DND-41 (cell line): ENCODE results near the gene ALDOB.
A peak's percentile ranks its signal among the peaks of the same experiment; 100 is the strongest.

Experiments used
- ATAC-seq: fragments of 200-7000 bp; cut with Tn5 transposase; 3 replicates; pipeline ENCODE4 v1.9.1; 2021; ENCODE audit warnings: low read depth; ENCODE audit not compliant: insufficient read depth
- DNase-seq: peaks from one replicate; pipeline ENCODE4 v3.0.0-alpha.2; 2020
- H2AFZ ChIP-seq: 2 replicates; pipeline ENCODE4 v1.6.0; 2012; ENCODE audit warnings: low read depth, low read length
- H3K27ac ChIP-seq: 2 replicates; pipeline ENCODE4 v1.5.1; 2012; ENCODE audit warnings: low read length, inconsistent platforms
- H3K27me3 ChIP-seq: fragments of 200-600 bp; sonication (generic); 2 replicates; pipeline ENCODE4 v1.6.0; 2012; ENCODE audit warnings: low read length, mild to moderate bottlenecking, inconsistent platforms; ENCODE audit not compliant: insufficient read depth, poor library complexity
- H3K36me3 ChIP-seq: 2 replicates; pipeline ENCODE4 v1.5.1; 2012; ENCODE audit warnings: low read length, inconsistent platforms; ENCODE audit not compliant: insufficient read depth
- H3K4me1 ChIP-seq: 2 replicates; pipeline ENCODE4 v1.5.1; 2012; ENCODE audit warnings: mild to moderate bottlenecking, low read length; ENCODE audit not compliant: insufficient read depth
- H3K4me2 ChIP-seq: 2 replicates; pipeline ENCODE4 v1.6.0; 2012; ENCODE audit warnings: mild to moderate bottlenecking, moderate library complexity, low read length, inconsistent platforms; ENCODE audit not compliant: insufficient read depth
- H3K4me3 ChIP-seq, 2 experiments: fragments of 200-600 bp in 1 of 2; shearing (Covaris generic) in 1 of 2; 2 replicates each; pipeline ENCODE4 v1.5.1; 2012 to 2016; ENCODE audit warnings: inconsistent platforms in 2 of 2, low read length in 2 of 2, mild to moderate bottlenecking in 2 of 2, low read depth in 1 of 2, moderate library complexity in 1 of 2
- H3K79me2 ChIP-seq: 2 replicates; pipeline ENCODE4 v1.6.0; 2012; ENCODE audit warnings: low read length, inconsistent platforms; ENCODE audit not compliant: insufficient read depth
- H3K9ac ChIP-seq: 2 replicates; pipeline ENCODE4 v1.6.0; 2012; ENCODE audit warnings: low read depth, mild to moderate bottlenecking, inconsistent platforms, low read length, moderate library complexity
- H3K9me3 ChIP-seq: 2 replicates; pipeline ENCODE4 v1.5.1; 2012; ENCODE audit warnings: low read length, moderate library complexity, mild to moderate bottlenecking, inconsistent platforms; ENCODE audit not compliant: insufficient read depth, severe bottlenecking
- H4K20me1 ChIP-seq: 2 replicates; pipeline ENCODE4 v1.6.0; 2012; ENCODE audit warnings: low read length; ENCODE audit not compliant: insufficient read depth
- CTCF ChIP-seq: IDR thresholded peaks from 2 replicates; pipeline ENCODE4 v1.5.1; 2012; ENCODE audit warnings: borderline replicate concordance, low read length, moderate library complexity, mild to moderate bottlenecking; ENCODE audit not compliant: poor library complexity, severe bottlenecking; ENCODE audit errors: extremely low read depth
- EZH2 ChIP-seq: IDR thresholded peaks from 3 replicates; pipeline ENCODE4 v1.6.1; 2012; ENCODE audit warnings: borderline replicate concordance, low read depth, mild to moderate bottlenecking, moderate library complexity, low read length, inconsistent platforms; ENCODE audit not compliant: severe bottlenecking

ALDOB gene

GRCh38 chr9:101446732-101447131 lies 11.2 kb upstream of the ALDOB start:
- no peaks in the 10 kb centered on the region for H3K4me1 ChIP-seq
- H3K79me2 ChIP-seq, result no peaks in the 10 kb centered on the region
- H3K27me3 ChIP-seq, result no peaks in the 10 kb centered on the region
- no peak overlapping the region for H3K27ac ChIP-seq
- no peak overlapping the region for H3K9ac ChIP-seq
- no peak for TF ChIP-seq CTCF
- ATAC-seq (no peak), DNase-seq (no peak)
- no peaks in the 10 kb centered on the region for H4K20me1 ChIP-seq
- no peak overlapping the region for H3K4me2 ChIP-seq
- H3K4me3 ChIP-seq, result no peak overlapping the region
- no peak overlapping the region for H2AFZ ChIP-seq
- H3K36me3 ChIP-seq, result no peaks in the 10 kb centered on the region
- H3K9me3 ChIP-seq, result no peaks in the 10 kb centered on the region

- Histone ChIP-seq H3K4me1 (no peaks in the 10 kb centered on the region), H3K9me3 (no peaks in the 10 kb centered on the region), H3K27me3 (no peaks in the 10 kb centered on the region), H2AFZ (no peak overlapping the region), H3K36me3 (no peaks in the 10 kb centered on the region), H4K20me1 (no peaks in the 10 kb centered on the region), H3K9ac (no peak overlapping the region), H3K4me3 (no peak overlapping the region), H3K79me2 (no peaks in the 10 kb centered on the region), H3K4me2 (peak overlapping the region; percentile 38; the same call in 1 of the 2 replicates), H3K27ac (no peak overlapping the region)
- TF ChIP-seq EZH2, result no peak
- no peak for TF ChIP-seq CTCF
- DNase-seq, result no peak
- ATAC-seq, result no peak
Observed at GRCh38 chr9:101445353-101446029, 9.9 kb upstream of the ALDOB start.

GRCh38 chr9:101443364-101443771 lies 7.8 kb upstream of the ALDOB start:
- no peak overlapping the region for H3K4me2 ChIP-seq
- no peaks in the 10 kb centered on the region for H3K27me3 ChIP-seq
- no peak overlapping the region for H3K27ac ChIP-seq
- H3K36me3 ChIP-seq, result no peaks in the 10 kb centered on the region
- H3K9ac ChIP-seq, result no peak overlapping the region
- ATAC-seq (no peak), DNase-seq (no peak)
- TF ChIP-seq EZH2, result no peak
- TF ChIP-seq CTCF, result no peak
- no peaks in the 10 kb centered on the region for H3K79me2 ChIP-seq
- H3K4me1 ChIP-seq, result no peaks in the 10 kb centered on the region
- no peaks in the 10 kb centered on the region for H3K9me3 ChIP-seq
- no peak overlapping the region for H2AFZ ChIP-seq
- no peaks in the 10 kb centered on the region for H4K20me1 ChIP-seq
- H3K4me3 ChIP-seq, result no peak overlapping the region

GRCh38 chr9:101442736-101443135 lies 7.2 kb upstream of the ALDOB start:
- Histone ChIP-seq H3K79me2 (no peaks in the 10 kb centered on the region), H3K4me2 (no peak overlapping the region), H3K4me1 (no peaks in the 10 kb centered on the region), H3K36me3 (no peaks in the 10 kb centered on the region), H3K4me3 (no peak overlapping the region), H4K20me1 (no peaks in the 10 kb centered on the region), H3K27me3 (no peaks in the 10 kb centered on the region), H3K9ac (no peak overlapping the region), H2AFZ (no peak overlapping the region), H3K27ac (no peak overlapping the region), H3K9me3 (no peaks in the 10 kb centered on the region)
- no peak for ATAC-seq
- no peak for TF ChIP-seq EZH2
- no peak for DNase-seq
